H1 (cell line): ENCODE results near the gene MLPH. TPM values are rescaled to one million over a fixed set of nuclear protein-coding genes. Genes with fewer than 3 reads are reported as not detected.
A peak's percentile ranks its signal among the peaks of the same experiment; 100 is the strongest.

Experiments used
- CTCF ChIA-PET: fragments of 300-600 bp; sonication (Branson Sonifier 250); formaldehyde crosslinking; loops from one replicate; lab custom pipeline; 2021; ENCODE audit not compliant: partially characterized antibody; lab: Charles Lee
- POLR2A ChIA-PET: fragments of 300-600 bp; sonication (Branson Sonifier 250); formaldehyde crosslinking; loops from one replicate; lab custom pipeline; 2021; ENCODE audit warnings: inconsistent platforms; ENCODE audit not compliant: partially characterized antibody; lab: Charles Lee
- DNase-seq, 2 experiments: peaks; one replicate each; pipeline versions ENCODE4 v3.0.0 to v3.0.0-alpha.2; 2010 to 2022; ENCODE audit warnings: low spot score in 2 of 2, low read depth in 1 of 2, mixed read lengths in 1 of 2
- FAIRE-seq: peaks from 2 replicates; lab custom pipeline; 2011; peaks lifted over from hg19 to GRCh38; lab: Jason Lieb, UNC
- H2AFZ ChIP-seq: 2 replicates; pipeline ENCODE4 v1.8.1; 2012; ENCODE audit warnings: low read length, inconsistent platforms
- H2AK5ac ChIP-seq: 2 replicates; pipeline ENCODE4 v1.6.1; 2013; ENCODE audit warnings: low read depth, low read length
- H2BK120ac ChIP-seq: replicated peaks from 2 replicates; pipeline ENCODE3; 2013; ENCODE audit warnings: low read depth, low read length, inconsistent platforms
- H2BK12ac ChIP-seq: 2 replicates; pipeline ENCODE4 v1.6.1; 2013; ENCODE audit warnings: low read depth, low read length
- H2BK15ac ChIP-seq: 2 replicates; pipeline ENCODE4 v1.6.1; 2013; ENCODE audit warnings: low read length
- H2BK20ac ChIP-seq: 2 replicates; pipeline ENCODE4 v1.6.1; 2013; ENCODE audit warnings: low read length
- H2BK5ac ChIP-seq: 2 replicates; pipeline ENCODE4 v1.6.1; 2013; ENCODE audit warnings: low read depth, low read length
- H3K14ac ChIP-seq: 2 replicates; pipeline ENCODE4 v1.6.1; 2013; ENCODE audit warnings: inconsistent platforms; ENCODE audit not compliant: insufficient read length
- H3K18ac ChIP-seq: 2 replicates; pipeline ENCODE4 v1.6.1; 2013; ENCODE audit warnings: low read length; ENCODE audit errors: extremely low read depth
- H3K23ac ChIP-seq: 2 replicates; pipeline ENCODE4 v1.6.1; 2013; ENCODE audit warnings: inconsistent platforms; ENCODE audit not compliant: insufficient read length
- H3K23me2 ChIP-seq: 2 replicates; pipeline ENCODE4 v1.6.1; 2013; ENCODE audit warnings: low read depth, low read length
- H3K27ac ChIP-seq: 2 replicates; pipeline ENCODE4 v1.6.1; 2011; ENCODE audit warnings: low read depth, low read length, inconsistent platforms
- H3K27me3 ChIP-seq, 4 experiments: replicated peaks in 1 of 4; 1 replicate in 1 of 4; 2 replicates in 3 of 4; pipeline versions ENCODE4 v1.6.1 to v1.8.1; 2011 to 2013; ENCODE audit warnings: low read length in 3 of 4, mild to moderate bottlenecking in 3 of 4, inconsistent platforms in 2 of 4, mixed read lengths in 2 of 4, moderate library complexity in 1 of 4; ENCODE audit not compliant: control insufficient read depth in 3 of 4, insufficient read depth in 3 of 4; ENCODE audit errors: extremely low read depth in 1 of 4
- H3K36me3 ChIP-seq, 4 experiments: 2 replicates each; pipeline versions ENCODE4 v1.6.1 to v1.8.1; 2011 to 2013; ENCODE audit warnings: mild to moderate bottlenecking in 4 of 4, low read length in 3 of 4, moderate library complexity in 2 of 4, control low read depth in 1 of 4, inconsistent platforms in 1 of 4; ENCODE audit not compliant: insufficient read depth in 4 of 4, control insufficient read depth in 2 of 4
- H3K4ac ChIP-seq: replicated peaks from 2 replicates; pipeline ENCODE3; 2013; ENCODE audit warnings: low read length, low read depth, mixed read lengths, inconsistent platforms; ENCODE audit not compliant: insufficient read length
- H3K4me1 ChIP-seq, 4 experiments: replicated peaks in 1 of 4; 1 replicate in 1 of 4; 2 replicates in 3 of 4; pipeline versions ENCODE4 v1.6.1 to v1.8.1; 2011 to 2013; ENCODE audit warnings: low read length in 3 of 4, inconsistent platforms in 2 of 4, mixed read lengths in 1 of 4; ENCODE audit not compliant: insufficient read depth in 4 of 4, control insufficient read depth in 3 of 4
- H3K4me2 ChIP-seq, 2 experiments: 2 replicates each; pipeline versions ENCODE4 v1.6.1 to v1.8.1; 2011 to 2013; ENCODE audit warnings: low read depth in 2 of 2, low read length in 2 of 2, control low read depth in 1 of 2, inconsistent platforms in 1 of 2, mild to moderate bottlenecking in 1 of 2; ENCODE audit not compliant: insufficient read depth in 1 of 2
- H3K4me3 ChIP-seq, 4 experiments: fragments of 200-600, 300-600 bp in 1 of 4; sonication (generic), shearing (Covaris generic), sonication (Bioruptor Twin) in 1 of 4; 2 replicates each; pipeline versions ENCODE4 v1.5.1 to v1.8.1; 2011 to 2016; ENCODE audit warnings: low read length in 4 of 4, low read depth in 3 of 4, control low read depth in 2 of 4, inconsistent platforms in 2 of 4, mild to moderate bottlenecking in 2 of 4, mixed read lengths in 1 of 4, moderate library complexity in 1 of 4; ENCODE audit not compliant: insufficient read depth in 2 of 4; ENCODE audit errors: extremely low read depth in 1 of 4
- H3K56ac ChIP-seq: replicated peaks from 2 replicates; pipeline ENCODE3; 2013; ENCODE audit warnings: low read depth, mild to moderate bottlenecking, mixed read lengths, low read length, inconsistent platforms; ENCODE audit not compliant: insufficient read length
- H3K79me1 ChIP-seq: 2 replicates; pipeline ENCODE4 v1.6.1; 2013; ENCODE audit warnings: low read depth, low read length, control low read depth
- H3K79me2 ChIP-seq, 2 experiments: 2 replicates each; pipeline versions ENCODE4 v1.6.1 to v1.8.1; 2012 to 2013; ENCODE audit warnings: low read length in 2 of 2, mild to moderate bottlenecking in 2 of 2, inconsistent platforms in 1 of 2; ENCODE audit not compliant: insufficient read depth in 2 of 2, control insufficient read depth in 1 of 2
- H3K9ac ChIP-seq, 4 experiments: replicated peaks in 1 of 4; 1 replicate in 1 of 4; 2 replicates in 3 of 4; pipeline versions ENCODE4 v1.6.1 to v1.8.1; 2011 to 2013; ENCODE audit warnings: low read depth in 3 of 4, low read length in 3 of 4, control low read depth in 2 of 4, mild to moderate bottlenecking in 2 of 4, moderate library complexity in 2 of 4, inconsistent platforms in 1 of 4; ENCODE audit errors: extremely low read depth in 1 of 4
- H3K9me3 ChIP-seq, 2 experiments: 2 replicates each; pipeline versions ENCODE4 v1.6.1 to v1.8.1; 2012 to 2013; ENCODE audit warnings: mild to moderate bottlenecking in 2 of 2, moderate library complexity in 2 of 2, control low read depth in 1 of 2, inconsistent platforms in 1 of 2, low read depth in 1 of 2, low read length in 1 of 2, mixed read lengths in 1 of 2; ENCODE audit not compliant: insufficient read depth in 2 of 2
- H4K20me1 ChIP-seq, 2 experiments: replicated peaks in 1 of 2; 2 replicates each; pipeline versions ENCODE3 to v1.8.1; 2011 to 2013; ENCODE audit warnings: inconsistent platforms in 2 of 2, low read length in 2 of 2, mild to moderate bottlenecking in 1 of 2; ENCODE audit not compliant: insufficient read depth in 2 of 2, control insufficient read depth in 1 of 2
- H4K5ac ChIP-seq: 2 replicates; pipeline ENCODE4 v1.6.1; 2013; ENCODE audit warnings: low read length, low read depth, mixed read lengths, inconsistent platforms; ENCODE audit not compliant: insufficient read length
- H4K8ac ChIP-seq: 2 replicates; pipeline ENCODE4 v1.8.0; 2013; ENCODE audit warnings: mild to moderate bottlenecking, moderate library complexity, low read length, inconsistent platforms; ENCODE audit not compliant: insufficient read depth; ENCODE audit errors: extremely low read depth
- H4K91ac ChIP-seq: replicated peaks from 2 replicates; pipeline ENCODE3; 2013; ENCODE audit warnings: low read length, mixed read lengths, inconsistent platforms; ENCODE audit not compliant: insufficient read length
- TAF7 ChIP-seq: optimal IDR thresholded peaks from 2 replicates; pipeline ENCODE3; 2011; ENCODE audit warnings: low read depth, mild to moderate bottlenecking, inconsistent platforms, low read length, moderate library complexity, borderline replicate concordance
- ZNF274 ChIP-seq: IDR thresholded peaks from 2 replicates; pipeline ENCODE4 v1.7.0; 2012; ENCODE audit warnings: low read length, borderline replicate concordance; ENCODE audit errors: extremely low read depth
- WGBS, 2 experiments: shearing (Covaris generic) in 1 of 2; methylation state at CpG; one replicate each; pipeline versions ENCODE4 v1.1.6 to v1.1.7; 2013 to 2015; ENCODE audit warnings: low lambda C conversion rate in 2 of 2, mixed read lengths in 2 of 2, inconsistent platforms in 1 of 2, low coverage in 1 of 2, missing lambda C conversion rate in 1 of 2; ENCODE audit not compliant: insufficient replicate concordance in 2 of 2, insufficient coverage in 1 of 2, insufficient read length in 1 of 2; ENCODE audit errors: extremely low coverage in 1 of 2, missing lambda C conversion rate in 1 of 2; 5-methylcytosine and 5-hydroxymethylcytosine counted together
- polyA plus RNA-seq, 7 experiments: library from polyadenylated mRNA; depleted of rRNA in 3 of 7; stranded (reverse) in 5 of 7; unstranded in 2 of 7; fragments of >200 nt in 5 of 7; fragments of 200-250 nt in 2 of 7; gene quantifications; 1 replicate in 5 of 7; 2 replicates in 1 of 7; 4 replicates in 1 of 7; pipeline versions ENCODE4 v1.2.1 to v1.2.3, GENCODE V29; 2011 to 2013; ENCODE audit warnings: missing spikeins in 2 of 7, mixed read lengths in 2 of 7
- total RNA-seq: library from RNA; stranded (reverse); fragmentation: NEBNext Ultra II Directional; extraction: Animal tissue kit (Norgen Biotek cat#: 25700); gene quantifications from 2 replicates; pipeline ENCODE4 v1.2.1, GENCODE V29; 2021

MLPH gene
- total and polyA plus RNA-seq, 2 of the 8 experiments (the other 6 are each of a cell fraction or from before 2014, with no cell fraction given), result 12.7 to 17.0 TPM

DNA sequence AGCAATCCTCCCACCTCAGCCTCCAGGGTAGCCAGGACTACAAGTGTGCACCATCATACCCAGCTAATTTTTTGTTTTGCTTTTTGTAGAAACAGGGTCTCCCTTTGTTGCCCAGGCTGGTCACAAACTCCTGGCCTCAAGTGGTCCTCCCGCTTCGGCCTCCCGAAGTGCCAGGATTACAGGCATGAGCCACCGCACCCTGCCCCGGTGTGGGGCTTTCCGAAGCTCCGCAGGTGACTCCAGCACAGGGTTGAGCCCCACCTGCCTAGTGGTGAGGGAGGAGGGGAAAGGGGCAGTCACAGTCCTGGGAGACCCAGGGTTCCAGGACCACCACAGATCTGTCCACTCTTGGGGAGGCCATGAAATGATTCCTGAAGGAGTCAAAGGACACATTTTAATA, 84.5 kb downstream of the MLPH start:
- 84% methylated on average over 7 of the region's 7 CpGs; no CpG with 5 or more reads in 1 of the 2 experiments for WGBS, 2 experiments
- TF ChIP-seq ZNF274 (no peak), TAF7 (no peak)
- no peak overlapping the region for H3K56ac ChIP-seq
- no peak overlapping the region for H2BK5ac ChIP-seq
- H3K4me2 ChIP-seq, result no peak overlapping the region
- H2AK5ac ChIP-seq, result no peak overlapping the region
- no peak overlapping the region for H3K27ac ChIP-seq
- no peak overlapping the region for H2BK20ac ChIP-seq
- DNase-seq (no peak), FAIRE-seq (no peak)
- H4K5ac ChIP-seq, result no peak overlapping the region
- H2BK12ac ChIP-seq, result peak overlapping the region; percentile 13; the same call in 1 of the 2 replicates
- no peaks in the 10 kb centered on the region for H3K9me3 ChIP-seq
- H2BK120ac ChIP-seq, result no peak overlapping the region
- peaks cover 0 to 8% (median 4%) of the 10 kb centered on the region in 4 experiments; a peak in 3 of 7 replicates for H3K4me1 ChIP-seq
- H3K79me2 ChIP-seq, result no peaks in the 10 kb centered on the region
- H3K4me3 ChIP-seq, result no peak overlapping the region
- H2AFZ ChIP-seq, result peak overlapping the region; percentile 71; the same call in 1 of the 2 replicates
- no peaks in the 10 kb centered on the region for H4K20me1 ChIP-seq
- no peak overlapping the region for H3K18ac ChIP-seq
- H2BK15ac ChIP-seq, result no peak overlapping the region
- POLR2A ChIA-PET, result interaction anchor here (0.6 to 3.9 kb wide), 9 partner anchors 12 to 159 kb away, joined by 3 to 27 read pairs (median 4); partner anchors contain the start of gene RAB17
- no peak overlapping the region for H4K8ac ChIP-seq
- H3K14ac ChIP-seq, result no peak overlapping the region
- H3K4ac ChIP-seq, result no peak overlapping the region
- H3K79me1 ChIP-seq, result no peaks in the 10 kb centered on the region
- H3K27me3 ChIP-seq, result no peaks in the 10 kb centered on the region
- H3K36me3 ChIP-seq, result peaks cover 0 to 3% (median 0%) of the 10 kb centered on the region in 4 experiments; a peak in 1 of 8 replicates
- CTCF ChIA-PET, result interaction anchor here (0.6 to 8.1 kb wide), 67 partner anchors 8 to 537 kb away, joined by 3 to 107 read pairs (median 6); partner anchors contain the start of gene COL6A3
- no peak overlapping the region for H3K9ac ChIP-seq
- H3K23me2 ChIP-seq, result no peaks in the 10 kb centered on the region
- peak overlapping the region; percentile 15 for H4K91ac ChIP-seq
- H3K23ac ChIP-seq, result no peak overlapping the region
